DND-41 (cell line): ENCODE data around the gene HSPG2.

Experiments used
- ATAC-seq: fragments of 200-7000 bp; cut with Tn5 transposase; 3 replicates; pipeline ENCODE4 v1.9.1; 2021; ENCODE audit warnings: low read depth; ENCODE audit not compliant: insufficient read depth
- DNase-seq: peaks from one replicate; pipeline ENCODE4 v3.0.0-alpha.2; 2020
- H2AFZ ChIP-seq: 2 replicates; pipeline ENCODE4 v1.6.0; 2012; ENCODE audit warnings: low read depth, low read length
- H3K27ac ChIP-seq: 2 replicates; pipeline ENCODE4 v1.5.1; 2012; ENCODE audit warnings: low read length, inconsistent platforms
- H3K27me3 ChIP-seq: fragments of 200-600 bp; sonication (generic); 2 replicates; pipeline ENCODE4 v1.6.0; 2012; ENCODE audit warnings: low read length, mild to moderate bottlenecking, inconsistent platforms; ENCODE audit not compliant: insufficient read depth, poor library complexity
- H3K36me3 ChIP-seq: 2 replicates; pipeline ENCODE4 v1.5.1; 2012; ENCODE audit warnings: low read length, inconsistent platforms; ENCODE audit not compliant: insufficient read depth
- H3K4me1 ChIP-seq: 2 replicates; pipeline ENCODE4 v1.5.1; 2012; ENCODE audit warnings: mild to moderate bottlenecking, low read length; ENCODE audit not compliant: insufficient read depth
- H3K4me2 ChIP-seq: 2 replicates; pipeline ENCODE4 v1.6.0; 2012; ENCODE audit warnings: mild to moderate bottlenecking, moderate library complexity, low read length, inconsistent platforms; ENCODE audit not compliant: insufficient read depth
- H3K4me3 ChIP-seq, 2 experiments: fragments of 200-600 bp in 1 of 2; shearing (Covaris generic) in 1 of 2; 2 replicates each; pipeline ENCODE4 v1.5.1; 2012 to 2016; ENCODE audit warnings: inconsistent platforms in 2 of 2, low read length in 2 of 2, mild to moderate bottlenecking in 2 of 2, low read depth in 1 of 2, moderate library complexity in 1 of 2
- H3K79me2 ChIP-seq: 2 replicates; pipeline ENCODE4 v1.6.0; 2012; ENCODE audit warnings: low read length, inconsistent platforms; ENCODE audit not compliant: insufficient read depth
- H3K9ac ChIP-seq: 2 replicates; pipeline ENCODE4 v1.6.0; 2012; ENCODE audit warnings: low read depth, mild to moderate bottlenecking, inconsistent platforms, low read length, moderate library complexity
- H3K9me3 ChIP-seq: 2 replicates; pipeline ENCODE4 v1.5.1; 2012; ENCODE audit warnings: low read length, moderate library complexity, mild to moderate bottlenecking, inconsistent platforms; ENCODE audit not compliant: insufficient read depth, severe bottlenecking
- H4K20me1 ChIP-seq: 2 replicates; pipeline ENCODE4 v1.6.0; 2012; ENCODE audit warnings: low read length; ENCODE audit not compliant: insufficient read depth
- CTCF ChIP-seq: IDR thresholded peaks from 2 replicates; pipeline ENCODE4 v1.5.1; 2012; ENCODE audit warnings: borderline replicate concordance, low read length, moderate library complexity, mild to moderate bottlenecking; ENCODE audit not compliant: poor library complexity, severe bottlenecking; ENCODE audit errors: extremely low read depth
- EZH2 ChIP-seq: IDR thresholded peaks from 3 replicates; pipeline ENCODE4 v1.6.1; 2012; ENCODE audit warnings: borderline replicate concordance, low read depth, mild to moderate bottlenecking, moderate library complexity, low read length, inconsistent platforms; ENCODE audit not compliant: severe bottlenecking

The HSPG2 gene

DNA sequence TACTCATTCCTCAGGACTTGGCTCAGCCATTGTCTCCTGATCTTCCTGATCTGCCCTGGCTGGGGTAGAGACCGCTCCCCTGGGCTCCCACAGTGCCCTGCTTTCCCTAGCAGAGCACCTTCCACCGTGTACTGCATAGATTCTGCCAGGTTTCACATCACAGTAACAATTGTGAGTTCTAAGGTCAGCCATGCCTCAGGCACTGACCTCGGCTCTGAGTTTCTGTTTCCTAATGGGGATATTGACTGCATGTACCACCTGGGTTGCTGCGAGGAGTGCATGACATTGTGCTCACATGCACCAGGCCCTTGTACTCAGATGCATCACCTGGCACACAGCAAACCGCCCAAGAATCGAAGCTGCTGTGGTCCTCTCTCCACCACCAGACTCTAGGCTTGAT lies 46.0 kb downstream of the HSPG2 start:
- no peaks in the 10 kb centered on the region for H3K79me2 ChIP-seq
- H3K36me3 ChIP-seq: no peaks in the 10 kb centered on the region
- no peaks in the 10 kb centered on the region for H3K4me1 ChIP-seq
- no peaks in the 10 kb centered on the region for H3K27me3 ChIP-seq
- no peaks in the 10 kb centered on the region for H3K9me3 ChIP-seq
- no peaks in the 10 kb centered on the region for H4K20me1 ChIP-seq
- no peak overlapping the region for H3K27ac ChIP-seq
- H3K9ac ChIP-seq: no peak overlapping the region
- ATAC-seq (no peak), DNase-seq (no peak)
- no peak for TF ChIP-seq EZH2
- H2AFZ ChIP-seq: no peak overlapping the region
- H3K4me3 ChIP-seq: no peak overlapping the region
- no peak overlapping the region for H3K4me2 ChIP-seq

- no peak for ATAC-seq
- no peak for DNase-seq
- H3K27ac ChIP-seq: no peak overlapping the region
- TF ChIP-seq CTCF: no peak
- no peak for TF ChIP-seq EZH2
- no peaks in the 10 kb centered on the region for H3K9me3 ChIP-seq
- no peak overlapping the region for H3K4me3 ChIP-seq
- no peak overlapping the region for H2AFZ ChIP-seq
- no peaks in the 10 kb centered on the region for H3K79me2 ChIP-seq
- H3K4me1 ChIP-seq: no peaks in the 10 kb centered on the region
- no peaks in the 10 kb centered on the region for H3K27me3 ChIP-seq
- no peak overlapping the region for H3K4me2 ChIP-seq
- no peak overlapping the region for H3K9ac ChIP-seq
- H4K20me1 ChIP-seq: no peaks in the 10 kb centered on the region
- H3K36me3 ChIP-seq: no peaks in the 10 kb centered on the region
These were observed 48.6 kb downstream of the HSPG2 start for GRCh38 chr1:21888500-21888899.

GRCh38 chr1:21887796-21888195 lies 49.3 kb downstream of the HSPG2 start:
- DNase-seq: no peak
- ATAC-seq: no peak

GRCh38 chr1:21887216-21887736 lies 49.8 kb downstream of the HSPG2 start:
- TF ChIP-seq CTCF (no peak), EZH2 (no peak)
- DNase-seq: no peak
- H3K27me3 ChIP-seq: no peaks in the 10 kb centered on the region
- H3K27ac ChIP-seq: no peak overlapping the region
- H3K4me3 ChIP-seq: no peak overlapping the region
- no peak for ATAC-seq
- H3K9me3 ChIP-seq: no peaks in the 10 kb centered on the region
- no peaks in the 10 kb centered on the region for H3K79me2 ChIP-seq
- no peaks in the 10 kb centered on the region for H3K4me1 ChIP-seq
- no peaks in the 10 kb centered on the region for H3K36me3 ChIP-seq
- H4K20me1 ChIP-seq: no peaks in the 10 kb centered on the region
- no peak overlapping the region for H3K4me2 ChIP-seq
- no peak overlapping the region for H3K9ac ChIP-seq
- H2AFZ ChIP-seq: no peak overlapping the region

More at GRCh38 chr1:21887796-21888195, 49.3 kb downstream of the HSPG2 start:
- no peak overlapping the region for H3K9ac ChIP-seq
- no peak for TF ChIP-seq CTCF
- no peak for TF ChIP-seq EZH2
- no peak overlapping the region for H3K4me2 ChIP-seq
- H3K4me1 ChIP-seq: no peaks in the 10 kb centered on the region
- no peaks in the 10 kb centered on the region for H3K36me3 ChIP-seq
- no peaks in the 10 kb centered on the region for H3K27me3 ChIP-seq
- no peaks in the 10 kb centered on the region for H3K9me3 ChIP-seq
- no peak overlapping the region for H2AFZ ChIP-seq
- no peak overlapping the region for H3K4me3 ChIP-seq
- H3K27ac ChIP-seq: no peak overlapping the region
- no peaks in the 10 kb centered on the region for H4K20me1 ChIP-seq
- no peaks in the 10 kb centered on the region for H3K79me2 ChIP-seq
